GM21737 (cell line): ENCODE measurements around the gene TMEM259.

Source experiments
- ATAC-seq: cut with Tn5 transposase; IDR thresholded peaks from one replicate; pipeline ENCODE4 v1.9.1; 2021; ENCODE audit warnings: mild to moderate bottlenecking, moderate library complexity; ENCODE audit not compliant: unreplicated experiment

The TMEM259 gene

GRCh38 chr19:1004803-1005664 is 15.9 kb downstream of the TMEM259 start:
- no peak for ATAC-seq

- no peak for ATAC-seq
Observed at GRCh38 chr19:1004204-1004802, 16.6 kb downstream of the TMEM259 start.

GRCh38 chr19:1003283-1003682 is 17.6 kb downstream of the TMEM259 start:
- no peak for ATAC-seq

- ATAC-seq: no peak
Observed at GRCh38 chr19:1002600-1002999, 18.3 kb downstream of the TMEM259 start.

- ATAC-seq: no peak
Observed at GRCh38 chr19:1001538-1002166, 19.3 kb downstream of the TMEM259 start.

GRCh38 chr19:1000591-1001537 is 20.1 kb downstream of the TMEM259 start:
- ATAC-seq: no peak

- ATAC-seq: no peak
Observed at GRCh38 chr19:1000095-1000494, 20.8 kb downstream of the TMEM259 start, which contains the start of gene GRIN3B. GRIN3B (plus strand) TSS chr19:1000419; CDS start chr19:1000438, 19 bp downstream.

GRCh38 chr19:999379-999719 is 21.6 kb downstream of the TMEM259 start:
- ATAC-seq: no peak

GRCh38 chr19:998064-998463 is 22.9 kb downstream of the TMEM259 start:
- ATAC-seq: no peak

GRCh38 chr19:996051-996838 is 24.7 kb downstream of the TMEM259 start:
- ATAC-seq: no peak

GRCh38 chr19:995051-995827 is 25.7 kb downstream of the TMEM259 start:
- ATAC-seq: no peak

GRCh38 chr19:994516-994915 is 26.4 kb downstream of the TMEM259 start:
- no peak for ATAC-seq

GRCh38 chr19:993831-994393 is 27.0 kb downstream of the TMEM259 start:
- no peak for ATAC-seq

GRCh38 chr19:993361-993830 is 27.5 kb downstream of the TMEM259 start:
- ATAC-seq: no peak

- no peak for ATAC-seq
Observed at GRCh38 chr19:992670-993055, 28.3 kb downstream of the TMEM259 start.

GRCh38 chr19:991932-992669 is 28.8 kb downstream of the TMEM259 start:
- ATAC-seq: no peak

GRCh38 chr19:991174-991931 is 29.6 kb downstream of the TMEM259 start:
- ATAC-seq: no peak
